GM12891 (cell line): ENCODE results near the gene ITFG1.

Source experiments
- PAX5 ChIP-seq: IDR thresholded peaks from 2 replicates; pipeline ENCODE4 v1.6.1; 2011; ENCODE audit warnings: low read length, moderate library complexity, mild to moderate bottlenecking; ENCODE audit not compliant: insufficient read depth, severe bottlenecking
- POLR2AphosphoS5 ChIP-seq: IDR thresholded peaks from 2 replicates; pipeline ENCODE4 v1.6.1; 2011; ENCODE audit warnings: low read depth, low read length, control low read depth

- TF ChIP-seq POLR2AphosphoS5 (no peak), PAX5 (no peak)
These were observed 318.9 kb downstream of the ITFG1 start for GRCh38 chr16:47141773-47142485.
